Right forelimb (tissue), 1 donor: ENCODE results near the gene AP2A1.

ENCODE experiments used
- DNase-seq: peaks from one replicate; pipeline ENCODE4 v3.0.0-alpha.2; 2018

AP2A1 gene

DNA sequence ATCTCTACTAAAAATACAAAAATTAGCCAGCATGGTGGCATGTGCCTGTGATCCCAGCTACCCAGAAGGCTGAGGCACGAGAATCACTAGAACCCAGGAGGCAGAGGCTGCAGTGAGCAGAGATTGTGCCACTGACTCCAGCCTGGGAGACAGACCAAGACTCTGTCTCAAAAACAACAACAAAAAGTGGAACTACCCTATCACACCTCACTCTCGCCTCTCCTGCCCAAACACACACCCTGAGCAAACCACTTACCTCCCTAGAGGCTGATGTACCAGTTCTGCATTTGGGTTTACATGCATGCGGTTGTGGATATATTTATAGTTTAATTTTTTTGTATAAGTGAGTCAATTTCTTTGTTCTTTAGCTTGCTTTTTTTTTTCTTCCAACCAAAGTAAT is 76.5 kb downstream of the AP2A1 start:
- DNase-seq, result no peak

DNA sequence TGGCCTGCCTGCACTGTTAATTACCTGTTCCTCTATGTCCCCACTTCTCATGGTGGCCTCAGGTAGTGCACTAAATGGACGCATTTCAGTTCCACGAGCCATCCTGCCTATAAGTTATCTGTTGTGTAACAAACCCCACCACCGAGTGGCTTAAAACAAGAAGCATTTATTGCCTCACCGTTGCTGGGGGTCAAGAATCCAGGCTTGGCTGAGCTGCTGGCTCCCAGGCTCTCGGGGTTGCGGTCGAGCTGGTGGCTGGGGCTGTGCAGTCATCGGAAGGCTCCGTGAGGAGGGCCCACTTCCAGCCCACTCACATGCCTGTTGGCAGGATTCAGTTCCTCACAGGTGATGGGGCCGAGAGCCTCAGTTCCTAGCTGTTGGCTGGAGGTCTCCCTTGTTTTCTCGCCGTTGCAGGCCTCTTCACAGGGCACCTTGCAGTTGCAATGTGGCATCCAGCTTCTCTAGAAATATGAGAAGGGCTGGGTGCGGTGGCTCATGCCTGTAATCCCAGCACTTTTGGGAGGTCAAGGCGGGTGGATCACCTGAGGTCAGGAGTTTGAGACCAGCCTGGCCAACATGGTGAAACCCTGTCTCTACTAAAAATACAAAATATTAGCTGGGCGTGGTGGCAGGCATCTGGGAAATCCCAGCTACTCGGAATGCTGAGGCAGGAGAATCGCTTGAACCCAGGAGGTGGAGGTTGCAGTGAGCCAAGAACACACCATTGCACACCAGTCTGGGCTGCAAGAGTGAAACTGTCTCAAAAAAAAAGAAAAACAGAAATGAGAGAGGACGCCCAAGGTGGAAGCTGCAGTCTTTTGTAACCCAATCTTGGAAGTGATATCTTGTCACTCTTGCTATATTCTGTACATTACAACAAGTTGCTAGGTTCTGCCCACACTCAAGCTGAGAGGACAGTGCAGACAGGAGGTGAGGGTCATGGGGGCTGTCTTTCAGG is 77.6 kb downstream of the AP2A1 start:
- DNase-seq, result no peak

DNA sequence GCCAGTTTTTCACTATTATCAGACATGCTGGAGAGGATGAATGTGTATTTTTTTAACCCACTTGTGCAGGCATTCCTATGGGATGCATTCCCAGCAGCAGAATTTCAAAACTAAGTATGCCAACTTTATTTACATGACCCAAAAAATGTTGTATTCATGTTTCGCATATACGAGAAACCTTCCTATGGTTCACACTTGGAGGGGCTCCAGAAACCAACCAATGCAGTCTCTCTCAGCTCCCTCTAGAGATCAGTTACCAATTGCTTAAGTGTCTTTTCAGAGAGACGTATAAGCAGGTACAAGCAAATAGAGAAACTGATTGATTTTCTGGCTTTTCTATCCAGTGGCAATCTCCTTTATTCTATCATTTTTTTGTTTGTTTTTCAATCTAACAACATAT is 78.6 kb downstream of the AP2A1 start:
- DNase-seq, result no peak

DNA sequence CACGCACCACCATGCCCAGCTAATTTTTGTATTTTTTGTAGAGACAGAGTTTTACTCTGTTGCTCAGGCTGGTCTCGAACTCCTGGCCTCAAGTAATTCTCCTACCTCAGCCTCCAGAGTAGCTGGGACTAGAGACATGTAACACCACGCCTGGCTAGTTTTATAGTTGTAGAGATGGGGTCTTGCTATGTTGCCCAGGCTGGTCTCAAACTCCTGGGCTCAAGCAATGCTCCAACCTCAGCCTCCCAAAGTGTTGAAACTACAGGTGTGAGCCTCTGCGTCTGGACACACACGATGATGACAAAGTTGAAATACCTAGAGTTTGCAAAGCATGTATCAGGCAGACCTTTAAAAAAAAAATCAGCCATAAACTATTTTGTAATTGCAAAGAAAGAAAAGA is 79.6 kb downstream of the AP2A1 start:
- DNase-seq, result no peak

- DNase-seq, result no peak
Observed at GRCh38 chr19:49847731-49848696, 81.2 kb downstream of the AP2A1 start.

GRCh38 chr19:49848938-49849337 is 82.1 kb downstream of the AP2A1 start:
- no peak for DNase-seq

- DNase-seq, result no peak
Observed at GRCh38 chr19:49849433-49850220, 82.8 kb downstream of the AP2A1 start.

- no peak for DNase-seq
Observed at GRCh38 chr19:49850221-49850486, 83.4 kb downstream of the AP2A1 start.

DNA sequence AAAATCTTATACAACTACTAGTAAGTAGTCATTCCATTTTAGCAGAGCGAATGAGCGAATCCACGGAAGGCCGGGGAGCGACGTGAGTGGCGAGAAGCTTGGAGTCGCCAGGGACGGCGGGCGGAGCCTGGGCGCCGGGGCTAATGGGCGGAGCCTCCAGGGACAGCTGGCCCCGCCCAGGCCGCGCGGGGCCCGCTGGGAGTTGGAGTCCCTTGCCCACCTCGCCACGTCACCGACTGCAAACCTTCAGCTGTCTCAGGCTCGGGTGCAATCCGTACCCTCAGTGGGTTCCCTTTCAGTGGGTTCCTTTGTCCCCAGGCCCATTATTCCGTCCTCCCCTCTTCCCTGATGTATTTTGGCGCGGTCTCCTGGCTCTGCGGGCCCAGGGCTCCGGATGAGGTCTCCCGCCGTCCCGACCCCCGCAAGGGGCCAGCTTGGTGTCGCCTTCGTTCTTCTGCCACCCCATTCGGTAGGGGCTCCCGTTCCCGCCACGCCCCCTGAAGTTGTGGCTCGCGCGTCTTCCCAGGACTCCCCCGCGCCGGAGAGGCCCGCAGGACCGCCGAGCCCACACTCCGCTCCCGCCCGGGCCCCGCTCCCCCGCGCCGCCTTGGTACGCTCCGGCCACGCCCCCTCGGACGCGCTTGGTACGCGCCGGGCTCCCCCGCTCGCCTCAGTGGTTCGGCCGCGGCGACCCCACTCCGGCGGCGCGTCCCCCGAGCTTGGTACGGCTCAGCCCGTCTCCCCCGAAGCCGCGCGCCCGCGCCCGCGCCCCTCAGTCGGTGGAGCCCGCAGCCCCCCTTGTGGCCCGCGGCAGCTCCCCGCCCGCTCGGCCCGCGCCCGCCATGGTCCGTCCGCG is 83.9 kb downstream of the AP2A1 start, which contains the start of gene PTOV1:
Gene PTOV1 (plus strand): TSS at position 673 of the 856 bp plus-strand sequence.
- peak; percentile 93 for DNase-seq

DNA sequence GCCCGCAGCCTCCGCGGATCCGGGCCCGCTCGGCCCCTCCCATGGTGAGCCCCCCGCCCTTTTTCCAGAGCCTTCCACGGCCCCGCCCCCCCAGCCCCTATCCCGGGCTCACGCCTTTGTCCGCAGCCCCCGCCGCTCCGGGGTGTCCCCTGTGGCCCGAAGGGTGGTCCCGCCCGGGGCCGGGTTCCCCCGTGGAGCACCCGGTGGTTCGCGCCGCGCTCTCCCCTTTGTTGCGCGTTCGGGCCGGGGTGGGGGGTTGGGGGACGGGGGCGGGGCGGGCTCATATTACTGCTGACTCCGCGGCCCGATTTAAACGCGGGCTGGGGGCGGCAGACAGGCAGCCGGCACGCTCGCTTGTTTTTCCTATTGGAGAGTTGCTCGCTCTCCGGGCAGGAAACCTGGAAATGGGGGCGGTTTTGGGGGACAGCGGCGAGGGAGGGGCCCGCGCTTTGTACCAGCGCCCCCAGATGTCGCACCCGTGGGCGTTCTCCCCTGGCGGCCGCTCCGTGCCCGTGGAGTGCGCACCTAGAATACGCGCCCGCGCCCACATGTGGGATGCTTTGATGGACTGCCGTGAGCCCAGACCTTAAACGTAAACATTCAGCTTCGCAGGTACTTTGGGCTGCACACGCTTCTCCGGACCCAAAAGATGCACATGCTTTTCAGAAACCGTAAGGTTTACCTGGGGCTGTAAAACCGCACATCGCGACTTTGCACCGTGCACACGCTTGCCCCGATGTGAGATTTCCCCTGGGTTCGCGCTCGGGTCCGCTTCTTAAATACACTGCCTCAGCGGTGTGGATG is 84.9 kb downstream of the AP2A1 start:
- DNase-seq, result peak; percentile 85

GRCh38 chr19:49852631-49853126 is 85.9 kb downstream of the AP2A1 start:
- no peak for DNase-seq

DNA sequence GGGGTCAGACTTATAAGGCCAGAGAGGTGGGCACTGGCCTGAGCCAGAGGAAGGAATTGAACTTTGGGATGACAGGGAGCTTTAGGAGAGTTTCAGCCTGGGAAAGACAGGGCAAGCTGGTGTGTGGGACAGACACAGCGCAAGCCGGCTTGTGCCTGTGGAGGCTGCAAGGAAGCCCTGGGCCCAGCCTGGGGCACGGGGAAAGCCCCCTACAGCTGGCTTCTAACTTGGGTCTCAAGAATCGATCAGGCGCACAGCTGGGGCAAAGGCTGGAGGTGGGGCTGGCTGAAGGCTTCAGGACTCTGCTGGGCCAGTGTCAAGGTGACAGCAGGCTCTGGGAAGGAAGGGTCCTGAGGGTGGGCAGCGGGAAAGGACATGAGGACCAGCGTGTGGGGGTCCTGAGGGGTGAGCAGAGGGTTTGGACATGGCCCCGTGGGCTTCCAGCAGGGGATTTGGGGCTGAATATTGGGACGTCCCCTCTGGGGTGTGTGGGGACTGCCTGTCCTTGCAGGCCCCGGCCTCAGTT is 87.1 kb downstream of the AP2A1 start:
- DNase-seq, result no peak

- no peak for DNase-seq
Observed at GRCh38 chr19:49854378-49855263, 87.8 kb downstream of the AP2A1 start.

DNA sequence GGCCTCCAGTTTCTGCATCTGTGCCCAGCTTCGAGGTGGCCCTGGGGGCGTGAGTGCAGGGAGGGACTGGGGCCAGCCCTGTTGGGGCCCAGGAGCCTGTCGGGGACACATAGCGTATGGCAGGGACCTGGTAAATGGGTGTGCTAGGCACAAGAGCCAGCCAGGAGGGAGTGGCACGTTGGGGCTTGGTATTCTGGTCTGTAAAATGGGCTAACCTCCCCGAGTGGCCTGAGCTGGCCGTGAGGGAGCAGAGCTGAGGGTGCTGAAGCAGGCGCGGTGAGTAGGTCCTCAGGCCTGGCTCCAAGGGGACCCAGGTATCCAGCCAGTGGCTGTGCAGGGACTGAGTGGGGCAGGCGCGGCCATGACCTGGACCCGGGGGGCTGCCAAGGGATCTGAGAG is 88.5 kb downstream of the AP2A1 start:
- no peak for DNase-seq

- DNase-seq, result no peak
Observed at GRCh38 chr19:49855676-49856573, 89.1 kb downstream of the AP2A1 start.

DNA sequence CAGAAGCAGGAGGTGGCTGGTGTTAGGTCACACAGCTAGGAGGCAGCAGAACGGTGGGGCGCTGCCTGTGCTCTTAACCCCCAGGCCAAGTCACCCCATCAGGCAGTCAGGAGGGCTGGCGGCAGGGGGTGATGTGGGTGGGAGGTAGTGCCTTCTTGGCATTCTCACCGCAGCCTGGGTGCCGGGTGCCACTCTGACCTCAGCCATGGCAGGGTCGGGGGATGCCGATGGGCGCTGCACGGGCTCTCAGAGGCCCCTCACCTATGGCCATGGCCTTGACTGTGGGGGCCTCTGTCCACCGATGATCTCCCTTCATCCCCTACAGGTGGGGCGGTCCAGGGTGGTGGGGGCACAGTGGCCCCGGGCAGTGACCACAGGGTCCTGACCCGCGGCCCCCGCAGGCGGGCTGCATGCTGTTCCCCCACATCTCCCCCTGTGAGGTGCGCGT is 89.8 kb downstream of the AP2A1 start:
- no peak for DNase-seq
